Measurements from ENCODE around the gene CD164L2.

The CD164L2 gene

GRCh38 chr1:27429029-27429425 is 45.9 kb upstream of the CD164L2 start:
- Histone ChIP-seq H3K79me2 (ENCODE audit: control insufficient read depth, insufficient read depth, low read length, poor library complexity) (peaks cover 2% of the 10 kb centered on the region), H2BK120ac (ENCODE audit: insufficient read depth, low read length, poor library complexity) (no peak overlapping the region), H3K4ac (ENCODE audit: low read depth, low read length) (no peak overlapping the region), H4K8ac (ENCODE audit: low read depth, low read length) (no peak overlapping the region), H2AFZ (ENCODE audit: insufficient read depth, low read length, poor library complexity) (no peak overlapping the region), H2AK5ac (ENCODE audit: low read length) (no peak overlapping the region), H3K9ac (ENCODE audit: low read length) (no peak overlapping the region), H3K4me3 (ENCODE audit: low read depth, low read length) (no peak overlapping the region), H4K12ac (ENCODE audit: low read depth, low read length) (no peak overlapping the region), H3K27ac (ENCODE audit: low read depth, low read length) (peak overlapping the region; percentile 44), H3K79me1 (ENCODE audit: low read length) (peaks cover 2% of the 10 kb centered on the region), H3K18ac (ENCODE audit: low read length) (no peak overlapping the region), H3K9me3 (ENCODE audit: insufficient read depth, low read depth, low read length) (no peaks in the 10 kb centered on the region), H3K27me3 (ENCODE audit: insufficient read depth, low read length) (no peaks in the 10 kb centered on the region), H2BK5ac (ENCODE audit: low read depth, low read length, poor library complexity) (no peak overlapping the region), H3K23ac (ENCODE audit: low read length) (no peak overlapping the region), H2BK12ac (ENCODE audit: low read length) (peak overlapping the region; percentile 70), H3K36me3 (ENCODE audit: control insufficient read depth in 1 of 2, insufficient read depth in 2 of 2, low read length in 2 of 2) (peaks cover 0 to 7% of the 10 kb centered on the region in 2 experiments), H4K91ac (ENCODE audit: low read depth, low read length) (no peak overlapping the region), H3K4me1 (ENCODE audit: control insufficient read depth in 1 of 2, insufficient read depth in 2 of 2, low read length in 2 of 2) (peaks cover 5 to 19% of the 10 kb centered on the region in 2 experiments), H3K14ac (ENCODE audit: low read length) (no peak overlapping the region), H3K4me2 (ENCODE audit: low read length) (no peak overlapping the region)
- DNase-seq = no peak
- no CpG with 5 or more reads among the region's 2 CpGs for WGBS (ENCODE audit: extremely low coverage, insufficient coverage, insufficient read length)

- Histone ChIP-seq H3K4me2 (ENCODE audit: low read length) (peak overlapping the region; percentile 56), H4K12ac (ENCODE audit: low read depth, low read length) (no peak overlapping the region), H2BK5ac (ENCODE audit: low read depth, low read length, poor library complexity) (no peak overlapping the region), H3K4me3 (ENCODE audit: low read depth, low read length) (no peak overlapping the region), H2BK12ac (ENCODE audit: low read length) (no peak overlapping the region), H3K27ac (ENCODE audit: low read depth, low read length) (peak overlapping the region; percentile 79), H3K9ac (ENCODE audit: low read length) (no peak overlapping the region), H3K79me2 (ENCODE audit: control insufficient read depth, insufficient read depth, low read length, poor library complexity) (peaks cover 2% of the 10 kb centered on the region), H3K9me3 (ENCODE audit: insufficient read depth, low read depth, low read length) (no peaks in the 10 kb centered on the region), H2AK5ac (ENCODE audit: low read length) (no peak overlapping the region), H3K27me3 (ENCODE audit: insufficient read depth, low read length) (no peaks in the 10 kb centered on the region), H2AFZ (ENCODE audit: insufficient read depth, low read length, poor library complexity) (no peak overlapping the region), H3K4ac (ENCODE audit: low read depth, low read length) (no peak overlapping the region), H4K91ac (ENCODE audit: low read depth, low read length) (no peak overlapping the region), H4K8ac (ENCODE audit: low read depth, low read length) (no peak overlapping the region), H3K79me1 (ENCODE audit: low read length) (peaks cover 2% of the 10 kb centered on the region), H2BK120ac (ENCODE audit: insufficient read depth, low read length, poor library complexity) (no peak overlapping the region), H3K14ac (ENCODE audit: low read length) (no peak overlapping the region), H3K23ac (ENCODE audit: low read length) (no peak overlapping the region), H3K4me1 (ENCODE audit: control insufficient read depth in 1 of 2, insufficient read depth in 2 of 2, low read length in 2 of 2) (peaks cover 5 to 19% of the 10 kb centered on the region in 2 experiments), H3K36me3 (ENCODE audit: control insufficient read depth in 1 of 2, insufficient read depth in 2 of 2, low read length in 2 of 2) (peaks cover 0 to 7% of the 10 kb centered on the region in 2 experiments), H3K18ac (ENCODE audit: low read length) (no peak overlapping the region)
- peak; percentile 43 to 65 for DNase-seq
- WGBS (ENCODE audit: extremely low coverage, insufficient coverage, insufficient read length) = no CpG with 5 or more reads among the region's 17 CpGs
Observed at GRCh38 chr1:27428316-27429028, 45.3 kb upstream of the CD164L2 start.

DNA sequence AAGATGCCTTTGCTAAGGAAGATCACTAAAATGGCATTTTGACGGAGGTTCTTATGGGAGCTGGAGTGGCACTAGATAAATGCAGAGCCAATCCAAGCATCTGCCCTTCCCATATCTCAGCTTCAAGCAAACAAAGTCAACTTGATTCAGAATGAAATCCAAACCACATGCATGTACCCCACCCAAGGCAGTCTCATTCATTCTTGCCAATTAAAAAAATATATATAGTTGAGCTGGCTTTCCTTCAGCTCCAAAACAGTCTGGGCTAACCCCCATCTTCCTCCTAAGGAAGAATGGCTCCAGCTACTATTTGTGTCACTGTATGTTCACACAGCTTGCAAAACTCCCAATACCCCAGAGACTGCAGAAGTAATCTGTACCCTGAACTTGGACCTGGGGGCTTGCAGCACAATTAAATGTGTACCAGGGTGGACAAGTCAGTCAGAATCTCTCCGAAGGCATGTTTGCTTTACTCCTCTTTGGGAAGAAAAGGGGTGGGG is 44.7 kb upstream of the CD164L2 start:
- peaks cover 2% of the 10 kb centered on the region for H3K79me2 ChIP-seq (ENCODE audit: control insufficient read depth, insufficient read depth, low read length, poor library complexity)
- H3K79me1 ChIP-seq (ENCODE audit: low read length) = peaks cover 2% of the 10 kb centered on the region
- H3K36me3 ChIP-seq (ENCODE audit: control insufficient read depth in 1 of 2, insufficient read depth in 2 of 2, low read length in 2 of 2) = peaks cover 0 to 7% of the 10 kb centered on the region in 2 experiments
- peaks cover 5 to 19% of the 10 kb centered on the region in 2 experiments for H3K4me1 ChIP-seq (ENCODE audit: control insufficient read depth in 1 of 2, insufficient read depth in 2 of 2, low read length in 2 of 2)
- H3K4me3 ChIP-seq (ENCODE audit: low read depth, low read length) = no peak overlapping the region
- H3K4me2 ChIP-seq (ENCODE audit: low read length) = peak overlapping the region; percentile 56
- no peaks in the 10 kb centered on the region for H3K9me3 ChIP-seq (ENCODE audit: insufficient read depth, low read depth, low read length)
- H3K14ac ChIP-seq (ENCODE audit: low read length) = no peak overlapping the region
- no peaks in the 10 kb centered on the region for H3K27me3 ChIP-seq (ENCODE audit: insufficient read depth, low read length)
- no peak overlapping the region for H2AFZ ChIP-seq (ENCODE audit: insufficient read depth, low read length, poor library complexity)
- H4K91ac ChIP-seq (ENCODE audit: low read depth, low read length) = no peak overlapping the region
- DNase-seq = no peak
- WGBS (ENCODE audit: extremely low coverage, insufficient coverage, insufficient read length) = no CpG with 5 or more reads among the region's 2 CpGs
- H3K23ac ChIP-seq (ENCODE audit: low read length) = no peak overlapping the region
- no peak overlapping the region for H3K9ac ChIP-seq (ENCODE audit: low read length)
- H2BK120ac ChIP-seq (ENCODE audit: insufficient read depth, low read length, poor library complexity) = no peak overlapping the region
- no peak overlapping the region for H2AK5ac ChIP-seq (ENCODE audit: low read length)
- H3K4ac ChIP-seq (ENCODE audit: low read depth, low read length) = no peak overlapping the region
- no peak overlapping the region for H4K12ac ChIP-seq (ENCODE audit: low read depth, low read length)
- H2BK5ac ChIP-seq (ENCODE audit: low read depth, low read length, poor library complexity) = no peak overlapping the region
- no peak overlapping the region for H3K18ac ChIP-seq (ENCODE audit: low read length)
- no peak overlapping the region for H2BK12ac ChIP-seq (ENCODE audit: low read length)
- H3K27ac ChIP-seq (ENCODE audit: low read depth, low read length) = peak overlapping the region; percentile 79
- no peak overlapping the region for H4K8ac ChIP-seq (ENCODE audit: low read depth, low read length)

GRCh38 chr1:27427329-27427728 is 44.2 kb upstream of the CD164L2 start:
- H3K4me1 ChIP-seq (ENCODE audit: control insufficient read depth in 1 of 2, insufficient read depth in 2 of 2, low read length in 2 of 2) = peaks cover 5 to 19% of the 10 kb centered on the region in 2 experiments
- peaks cover 0 to 7% of the 10 kb centered on the region in 2 experiments for H3K36me3 ChIP-seq (ENCODE audit: control insufficient read depth in 1 of 2, insufficient read depth in 2 of 2, low read length in 2 of 2)
- no peak overlapping the region for H2BK5ac ChIP-seq (ENCODE audit: low read depth, low read length, poor library complexity)
- H2AK5ac ChIP-seq (ENCODE audit: low read length) = no peak overlapping the region
- no peaks in the 10 kb centered on the region for H3K27me3 ChIP-seq (ENCODE audit: insufficient read depth, low read length)
- no peak overlapping the region for H4K12ac ChIP-seq (ENCODE audit: low read depth, low read length)
- no peaks in the 10 kb centered on the region for H3K79me2 ChIP-seq (ENCODE audit: control insufficient read depth, insufficient read depth, low read length, poor library complexity)
- no peak overlapping the region for H4K8ac ChIP-seq (ENCODE audit: low read depth, low read length)
- H3K27ac ChIP-seq (ENCODE audit: low read depth, low read length) = peak overlapping the region; percentile 79
- H4K91ac ChIP-seq (ENCODE audit: low read depth, low read length) = no peak overlapping the region
- WGBS (ENCODE audit: extremely low coverage, insufficient coverage, insufficient read length) = no CpG with 5 or more reads among the region's 2 CpGs
- H2AFZ ChIP-seq (ENCODE audit: insufficient read depth, low read length, poor library complexity) = no peak overlapping the region
- no peak overlapping the region for H3K4me2 ChIP-seq (ENCODE audit: low read length)
- no peaks in the 10 kb centered on the region for H3K9me3 ChIP-seq (ENCODE audit: insufficient read depth, low read depth, low read length)
- H2BK120ac ChIP-seq (ENCODE audit: insufficient read depth, low read length, poor library complexity) = no peak overlapping the region
- H2BK12ac ChIP-seq (ENCODE audit: low read length) = no peak overlapping the region
- no peak overlapping the region for H3K4ac ChIP-seq (ENCODE audit: low read depth, low read length)
- no peak overlapping the region for H3K4me3 ChIP-seq (ENCODE audit: low read depth, low read length)
- peaks cover 2% of the 10 kb centered on the region for H3K79me1 ChIP-seq (ENCODE audit: low read length)
- no peak for DNase-seq
- H3K9ac ChIP-seq (ENCODE audit: low read length) = no peak overlapping the region
- H3K14ac ChIP-seq (ENCODE audit: low read length) = no peak overlapping the region
- no peak overlapping the region for H3K23ac ChIP-seq (ENCODE audit: low read length)
- H3K18ac ChIP-seq (ENCODE audit: low read length) = no peak overlapping the region
